SU-DHL-6 (cell line): Measurements from ENCODE around the gene REXO5.

ENCODE experiments used
- H2AFZ ChIP-seq: fragments of 200-600 bp; sonication (generic); 2 replicates; pipeline ENCODE4 v1.6.1; 2014; ENCODE audit warnings: low read depth, mild to moderate bottlenecking, moderate library complexity, mixed read lengths, antibody characterized with exemption, low read length; ENCODE audit not compliant: severe bottlenecking
- H3F3A ChIP-seq: fragments of 200-600 bp; shearing (Covaris generic); 2 replicates; pipeline ENCODE4 v1.6.0; 2016; ENCODE audit warnings: antibody characterized with exemption, mild to moderate bottlenecking; ENCODE audit not compliant: insufficient read depth
- H3K27ac ChIP-seq: fragments of 200-600 bp; sonication (generic); 2 replicates; pipeline ENCODE4 v1.5.1; 2016; ENCODE audit warnings: low read depth, mild to moderate bottlenecking, low read length, moderate library complexity, mixed read lengths
- H3K27me3 ChIP-seq: fragments of 200-600 bp; sonication (generic), shearing (Covaris generic); 2 replicates; pipeline ENCODE4 v1.6.0; 2014; ENCODE audit warnings: mild to moderate bottlenecking, low read length
- H3K36me3 ChIP-seq: fragments of 200-600 bp; sonication (generic); 2 replicates; pipeline ENCODE4 v1.6.1; 2014; ENCODE audit warnings: mild to moderate bottlenecking, low read length, mixed read lengths
- H3K4me2 ChIP-seq: fragments of 300-600, 200-600 bp; shearing (Covaris generic), sonication (generic); 2 replicates; pipeline ENCODE4 v1.6.0; 2014; ENCODE audit warnings: low read length, low read depth, mild to moderate bottlenecking; ENCODE audit not compliant: poor library complexity, severe bottlenecking
- H3K4me3 ChIP-seq: fragments of 200-600 bp; sonication (generic); 2 replicates; pipeline ENCODE4 v1.5.1; 2014; ENCODE audit warnings: antibody characterized with exemption, low read length, mild to moderate bottlenecking, mixed read lengths; ENCODE audit not compliant: insufficient read depth, poor library complexity, severe bottlenecking
- H3K79me2 ChIP-seq: fragments of 200-600 bp; sonication (generic); 2 replicates; pipeline ENCODE4 v1.6.1; 2014; ENCODE audit warnings: mild to moderate bottlenecking, low read length, moderate library complexity; ENCODE audit not compliant: insufficient read depth
- H3K9ac ChIP-seq: fragments of 200-600 bp; sonication (generic); 2 replicates; pipeline ENCODE4 v1.7.0; 2014; ENCODE audit warnings: mild to moderate bottlenecking, low read length
- H3K9me2 ChIP-seq: fragments of 200-600 bp; sonication (generic); replicated peaks from 2 replicates; pipeline ENCODE4 v1.6.1; 2014; ENCODE audit warnings: low read length; ENCODE audit not compliant: insufficient read depth
- H3K9me3 ChIP-seq: fragments of 200-600 bp; sonication (generic); 2 replicates; pipeline ENCODE4 v1.6.1; 2014; ENCODE audit warnings: low read length, mixed read lengths; ENCODE audit not compliant: insufficient read depth
- H4K20me1 ChIP-seq: fragments of 200-600 bp; sonication (generic); 2 replicates; pipeline ENCODE4 v1.6.1; 2014; ENCODE audit warnings: low read depth, mild to moderate bottlenecking, antibody characterized with exemption, low read length, moderate library complexity, mixed read lengths
- EZH2phosphoT487 ChIP-seq: fragments of 200-600 bp; sonication (generic), shearing (Covaris generic); conservative IDR thresholded peaks from 2 replicates; pipeline ENCODE4 v1.6.1; 2018; ENCODE audit warnings: mild to moderate bottlenecking, antibody characterized with exemption, low read length, moderate library complexity, mixed read lengths
- TF ChIP-seq, protein P1 (sequence below): fragments of 200-600 bp; sonication (generic); IDR thresholded peaks from one replicate; pipeline ENCODE4 v1.5.1; 2017; ENCODE audit warnings: antibody characterized with exemption, mild to moderate bottlenecking, low read length, moderate library complexity; ENCODE audit not compliant: insufficient read depth, poor library complexity, severe bottlenecking

Gene REXO5

DNA sequence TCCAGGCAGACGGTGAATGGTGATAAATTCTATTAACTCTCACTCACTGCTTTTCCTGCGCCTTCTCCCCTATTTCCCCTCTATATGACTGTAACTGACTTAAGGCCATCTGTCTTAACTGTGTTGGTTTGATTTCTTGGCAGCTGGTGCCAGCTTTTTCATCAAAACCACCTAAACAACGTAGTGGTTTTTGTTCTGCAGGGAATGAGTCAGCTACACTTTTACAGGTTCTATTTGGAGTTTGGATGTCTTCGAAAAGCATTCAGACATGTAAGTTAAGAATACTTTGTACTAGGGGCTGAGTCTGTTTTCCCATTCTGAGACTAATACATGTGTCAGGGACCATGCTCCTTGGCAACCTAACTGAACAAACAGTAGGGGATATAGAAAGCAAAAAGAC lies 8.5 kb downstream of the REXO5 start:
- Histone ChIP-seq H3K9me3 (no peaks in the 10 kb centered on the region), H2AFZ (no peak overlapping the region), H3K79me2 (no peaks in the 10 kb centered on the region), H3K9me2 (no peaks in the 10 kb centered on the region), H3K36me3 (peaks cover 13% of the 10 kb centered on the region; the same call in 1 of the 2 replicates), H3K4me2 (no peak overlapping the region), H3K27ac (no peak overlapping the region), H3K9ac (no peak overlapping the region), H3K27me3 (no peaks in the 10 kb centered on the region), H4K20me1 (no peaks in the 10 kb centered on the region), H3F3A (no peaks in the 10 kb centered on the region; the same call in 1 of the 2 replicates), H3K4me3 (no peak overlapping the region)
- TF ChIP-seq, protein P1, sequence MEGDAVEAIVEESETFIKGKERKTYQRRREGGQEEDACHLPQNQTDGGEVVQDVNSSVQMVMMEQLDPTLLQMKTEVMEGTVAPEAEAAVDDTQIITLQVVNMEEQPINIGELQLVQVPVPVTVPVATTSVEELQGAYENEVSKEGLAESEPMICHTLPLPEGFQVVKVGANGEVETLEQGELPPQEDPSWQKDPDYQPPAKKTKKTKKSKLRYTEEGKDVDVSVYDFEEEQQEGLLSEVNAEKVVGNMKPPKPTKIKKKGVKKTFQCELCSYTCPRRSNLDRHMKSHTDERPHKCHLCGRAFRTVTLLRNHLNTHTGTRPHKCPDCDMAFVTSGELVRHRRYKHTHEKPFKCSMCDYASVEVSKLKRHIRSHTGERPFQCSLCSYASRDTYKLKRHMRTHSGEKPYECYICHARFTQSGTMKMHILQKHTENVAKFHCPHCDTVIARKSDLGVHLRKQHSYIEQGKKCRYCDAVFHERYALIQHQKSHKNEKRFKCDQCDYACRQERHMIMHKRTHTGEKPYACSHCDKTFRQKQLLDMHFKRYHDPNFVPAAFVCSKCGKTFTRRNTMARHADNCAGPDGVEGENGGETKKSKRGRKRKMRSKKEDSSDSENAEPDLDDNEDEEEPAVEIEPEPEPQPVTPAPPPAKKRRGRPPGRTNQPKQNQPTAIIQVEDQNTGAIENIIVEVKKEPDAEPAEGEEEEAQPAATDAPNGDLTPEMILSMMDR: no peak
- TF ChIP-seq EZH2phosphoT487: no peak

DNA sequence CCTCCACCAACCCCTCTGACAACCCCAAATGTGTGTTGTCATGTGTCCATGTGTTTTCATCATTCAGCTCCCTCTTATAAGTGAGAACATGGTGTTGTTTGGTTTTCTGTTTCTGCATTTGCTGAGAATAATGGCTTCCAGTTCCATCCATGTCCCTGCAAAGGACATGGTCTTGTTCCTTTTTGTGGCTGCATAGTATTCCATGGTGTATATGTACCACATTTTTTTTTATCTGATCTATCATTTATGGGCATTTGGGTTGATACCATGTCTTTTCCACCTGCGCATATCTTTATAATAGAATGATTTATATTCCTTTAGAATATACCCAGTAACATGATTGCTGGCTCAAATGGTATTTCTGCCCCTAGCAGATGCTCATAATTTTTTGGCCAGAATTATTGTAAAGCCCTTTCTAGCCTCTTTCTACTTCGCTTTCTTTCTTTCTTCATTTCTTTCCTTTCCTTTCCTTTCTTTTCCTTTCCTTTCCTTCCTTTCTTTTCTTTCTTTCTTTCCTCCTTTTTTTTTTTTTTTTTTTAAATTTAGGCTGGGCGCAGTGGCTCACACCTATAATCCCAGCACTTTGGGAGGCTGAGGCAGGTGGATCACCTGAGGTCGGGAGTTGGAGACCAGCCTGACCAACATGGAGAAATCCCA lies 12.7 kb downstream of the REXO5 start:
- Histone ChIP-seq H3K4me2 (no peak overlapping the region), H3K27me3 (no peaks in the 10 kb centered on the region), H3K4me3 (no peak overlapping the region), H3K36me3 (peaks cover 21% of the 10 kb centered on the region; the same call in 1 of the 2 replicates), H4K20me1 (no peaks in the 10 kb centered on the region), H3K9me2 (no peaks in the 10 kb centered on the region), H3K9me3 (no peaks in the 10 kb centered on the region), H2AFZ (no peak overlapping the region), H3K79me2 (no peaks in the 10 kb centered on the region), H3F3A (no peaks in the 10 kb centered on the region; the same call in 1 of the 2 replicates), H3K27ac (no peak overlapping the region), H3K9ac (no peak overlapping the region)
- no peak for TF ChIP-seq EZH2phosphoT487
- TF ChIP-seq, protein P1: no peak

DNA sequence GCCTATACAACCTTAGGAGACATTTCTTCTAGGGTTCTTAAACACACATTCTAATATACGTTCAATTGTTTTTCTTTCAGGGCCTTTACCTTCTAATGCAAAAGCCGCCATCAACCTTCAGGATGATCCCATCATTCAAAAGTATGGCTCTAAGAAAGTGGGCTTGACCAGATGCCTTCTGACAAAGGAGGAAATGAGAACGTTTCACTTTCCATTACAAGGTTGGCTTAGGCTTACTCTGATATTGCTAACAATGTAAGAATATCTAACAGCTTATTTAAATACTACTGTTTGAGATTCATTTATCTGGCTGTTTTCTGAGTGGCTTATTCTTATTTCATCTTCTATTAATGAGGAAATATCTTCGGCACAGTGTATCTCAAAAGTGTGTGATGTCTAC lies 15.4 kb downstream of the REXO5 start:
- Histone ChIP-seq H3K27ac (no peak overlapping the region), H3K79me2 (no peaks in the 10 kb centered on the region), H2AFZ (no peak overlapping the region), H3K9me2 (no peaks in the 10 kb centered on the region), H3K4me3 (no peak overlapping the region), H3K36me3 (peaks cover 16% of the 10 kb centered on the region; the same call in 1 of the 2 replicates), H4K20me1 (no peaks in the 10 kb centered on the region), H3K9ac (no peak overlapping the region), H3K4me2 (no peak overlapping the region), H3F3A (no peaks in the 10 kb centered on the region; the same call in 1 of the 2 replicates), H3K9me3 (no peaks in the 10 kb centered on the region), H3K27me3 (no peaks in the 10 kb centered on the region)
- TF ChIP-seq, protein P1: no peak
- no peak for TF ChIP-seq EZH2phosphoT487
